ENCODE measurements around the gene TXNRD2.

Gene TXNRD2

DNA sequence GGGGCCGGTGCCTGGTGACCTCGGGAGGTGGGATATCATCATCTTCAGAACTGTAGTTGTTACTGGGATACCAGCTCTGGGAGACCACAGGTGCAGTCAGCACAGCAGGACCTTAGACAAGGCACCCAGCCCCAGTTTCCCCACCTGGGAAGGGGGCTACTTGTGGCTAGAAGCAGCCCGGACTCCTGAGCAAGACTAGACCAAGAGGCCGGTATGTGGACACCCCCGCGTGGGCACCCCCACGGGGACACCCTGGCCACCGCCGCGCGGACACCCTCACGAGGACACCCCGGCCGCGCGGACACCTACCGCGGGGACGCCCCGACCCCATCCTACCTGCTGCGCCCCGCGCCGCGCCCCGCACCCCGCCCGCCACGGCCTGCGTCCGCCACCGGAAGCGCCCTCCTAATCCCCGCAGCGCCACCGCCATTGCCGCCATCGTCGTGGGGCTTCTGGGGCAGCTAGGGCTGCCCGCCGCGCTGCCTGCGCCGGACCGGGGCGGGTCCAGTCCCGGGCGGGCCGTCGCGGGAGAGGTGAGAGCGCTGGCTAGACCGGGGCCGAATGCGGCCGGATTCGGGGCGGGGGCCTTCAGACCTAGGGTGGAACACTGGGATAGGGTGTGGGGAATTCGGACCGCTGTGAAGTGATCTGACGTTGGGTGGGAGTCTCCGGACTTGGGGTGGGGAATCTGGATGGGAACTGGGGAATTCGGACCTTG is at the start of gene TXNRD2, which contains the start of gene COMT:
TSS of gene TXNRD2 (minus strand) at position 454 of the 718 bp plus-strand sequence. CDS start at position 439, 15 bp downstream.
TSS of gene COMT (plus strand) at position 408 of the 718 bp plus-strand sequence. CDS start 20,755 bp downstream, outside the sequence.
- peak; percentile 70 for DNase-seq

DNA sequence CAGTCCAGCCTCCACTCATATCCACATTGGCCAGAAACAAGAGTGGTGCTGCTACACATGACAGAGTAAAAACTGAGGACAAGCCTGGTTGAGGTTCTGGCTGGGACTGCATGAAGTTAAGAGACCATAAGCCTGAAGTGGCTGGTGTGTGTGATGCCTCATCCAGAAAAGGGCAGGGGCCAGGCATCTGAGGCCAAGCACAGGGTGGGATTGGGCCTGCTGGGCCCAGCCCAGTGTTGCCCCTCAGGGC is 49.7 kb upstream of the TXNRD2 start:
- no peak for DNase-seq

DNA sequence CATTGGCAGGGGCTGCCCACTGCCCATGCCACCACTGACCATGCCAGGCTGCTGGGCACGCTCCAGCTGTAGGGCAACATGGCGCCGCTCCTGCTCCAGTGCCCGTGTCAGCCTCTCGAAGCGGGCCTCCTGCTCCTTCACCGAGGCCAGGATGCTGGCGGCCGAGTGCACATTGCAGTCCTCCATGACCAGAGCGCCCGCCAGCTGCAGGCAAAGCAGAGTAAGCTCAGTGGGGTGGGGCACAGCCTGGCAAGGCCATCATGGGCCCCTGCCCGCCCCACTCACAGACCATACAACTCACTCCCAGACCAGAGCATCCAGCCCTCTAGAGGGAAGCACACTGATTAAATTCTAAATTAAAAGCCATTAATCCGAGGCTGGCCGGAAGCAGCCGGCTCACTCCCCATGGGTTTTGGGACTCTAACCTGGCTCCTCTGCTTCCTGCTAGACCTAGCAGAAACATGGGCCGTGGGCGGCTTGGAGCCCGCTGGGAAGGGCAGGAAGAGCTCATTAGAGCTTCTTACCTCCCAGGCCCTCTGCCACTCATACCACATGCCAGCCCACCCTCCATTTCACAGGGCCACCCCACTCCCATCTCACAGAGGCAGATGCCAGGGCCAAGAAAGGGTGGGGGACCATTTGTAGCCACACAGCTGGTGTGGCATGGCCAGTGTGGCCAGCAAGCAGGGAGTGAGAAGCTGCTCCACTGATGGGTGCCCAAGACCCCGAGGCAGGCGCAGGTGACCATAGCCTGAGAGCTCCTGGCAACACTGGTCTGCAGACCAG is 49.2 kb upstream of the TXNRD2 start:
- no peak for DNase-seq

DNA sequence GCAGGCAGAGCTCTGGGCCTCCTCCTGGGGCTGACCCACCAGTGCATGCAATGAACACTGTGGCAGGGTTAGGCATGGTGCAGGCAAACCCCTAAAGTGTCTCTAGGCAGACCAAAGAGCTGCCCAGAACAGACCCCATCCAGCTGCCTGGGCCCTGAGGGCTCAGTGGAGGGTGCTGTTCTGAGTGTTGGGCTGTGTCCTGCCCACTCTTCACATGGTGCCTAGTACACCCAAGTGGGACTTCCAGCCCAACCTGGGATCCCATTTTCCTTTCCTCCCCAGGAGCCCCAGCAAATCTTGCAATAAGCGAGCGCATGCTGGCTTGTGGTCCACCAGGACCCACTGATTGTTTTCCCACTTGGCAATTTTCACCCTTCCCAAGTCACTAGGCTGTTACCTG is 48.6 kb upstream of the TXNRD2 start:
- DNase-seq: no peak

DNA sequence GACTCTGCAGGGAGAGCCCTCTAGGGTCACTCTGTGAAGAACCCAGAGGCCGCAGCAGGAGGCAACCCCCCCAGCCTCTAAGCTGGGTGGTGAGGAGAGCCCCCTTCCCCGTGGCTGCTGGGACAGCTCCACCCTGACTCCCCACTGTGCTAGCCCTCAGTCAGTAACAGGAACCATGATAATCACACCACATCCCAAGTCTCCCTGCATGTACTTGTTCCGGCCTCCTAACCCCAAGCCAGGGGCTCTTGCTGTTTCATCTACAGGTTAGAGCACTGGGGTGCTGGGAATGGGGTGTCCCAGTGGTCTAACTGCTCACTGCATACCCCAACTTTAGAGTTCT is 48.1 kb upstream of the TXNRD2 start:
- no peak for DNase-seq

DNA sequence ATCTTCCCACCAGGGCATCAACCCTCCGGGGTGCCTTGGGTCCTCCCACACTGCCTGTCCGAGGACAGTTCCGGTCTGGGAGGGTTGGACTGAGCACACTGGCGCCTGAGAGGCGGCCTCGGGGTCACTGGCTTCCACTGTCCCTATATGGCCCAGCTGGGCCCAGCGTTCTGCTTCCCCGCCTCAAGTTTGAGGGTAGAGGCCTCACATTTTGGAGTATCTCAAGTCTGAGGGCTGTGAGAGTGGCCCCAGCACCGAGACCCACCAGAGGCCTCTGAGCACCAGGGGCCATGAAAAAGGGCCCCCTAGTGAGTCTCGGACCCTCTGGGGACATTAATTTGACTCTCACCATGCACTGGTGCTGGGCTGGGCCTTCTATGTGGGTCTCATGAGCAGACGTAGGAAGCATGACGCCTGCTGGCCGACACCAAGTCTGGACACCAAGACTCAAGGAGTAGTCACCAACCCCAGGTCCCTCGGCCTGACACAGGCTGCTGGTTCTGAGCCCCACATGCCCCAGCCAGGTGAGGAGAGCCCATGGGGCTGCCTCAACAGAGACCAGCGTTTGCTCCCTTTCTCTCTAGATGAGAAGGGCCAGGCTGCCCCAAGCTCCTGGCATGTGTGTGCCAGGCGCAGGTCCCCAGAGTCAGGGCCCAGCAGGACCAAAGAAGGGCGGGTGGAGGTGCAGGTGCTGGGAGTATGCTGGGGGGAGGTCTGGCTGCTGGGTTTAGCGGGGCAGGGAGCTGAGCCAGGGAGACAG is 47.5 kb upstream of the TXNRD2 start:
- DNase-seq: no peak

DNA sequence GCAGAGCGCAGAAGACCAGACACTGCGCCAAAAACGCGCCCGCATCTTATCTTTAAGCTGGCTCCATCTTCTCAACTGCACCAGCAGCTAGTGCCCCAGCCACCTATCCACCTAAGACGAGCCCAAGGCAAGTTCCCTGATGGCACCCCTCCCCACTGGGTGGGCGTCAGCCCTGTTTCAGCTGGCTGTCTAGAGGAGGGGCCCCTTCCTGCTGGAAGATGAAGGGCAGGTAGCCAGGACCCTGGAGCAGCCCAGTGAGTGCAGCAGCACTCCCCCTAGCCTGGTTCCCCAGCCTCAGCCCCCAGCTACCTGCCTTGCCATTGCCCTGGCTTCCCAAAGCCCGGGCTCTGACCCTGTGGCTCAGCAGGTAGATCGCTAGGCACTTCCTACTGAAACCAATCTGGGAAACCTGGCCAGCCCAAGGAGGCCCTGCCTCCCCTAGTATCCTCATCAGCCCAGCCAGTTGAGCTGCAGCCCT is 46.8 kb upstream of the TXNRD2 start:
- DNase-seq: no peak

DNA sequence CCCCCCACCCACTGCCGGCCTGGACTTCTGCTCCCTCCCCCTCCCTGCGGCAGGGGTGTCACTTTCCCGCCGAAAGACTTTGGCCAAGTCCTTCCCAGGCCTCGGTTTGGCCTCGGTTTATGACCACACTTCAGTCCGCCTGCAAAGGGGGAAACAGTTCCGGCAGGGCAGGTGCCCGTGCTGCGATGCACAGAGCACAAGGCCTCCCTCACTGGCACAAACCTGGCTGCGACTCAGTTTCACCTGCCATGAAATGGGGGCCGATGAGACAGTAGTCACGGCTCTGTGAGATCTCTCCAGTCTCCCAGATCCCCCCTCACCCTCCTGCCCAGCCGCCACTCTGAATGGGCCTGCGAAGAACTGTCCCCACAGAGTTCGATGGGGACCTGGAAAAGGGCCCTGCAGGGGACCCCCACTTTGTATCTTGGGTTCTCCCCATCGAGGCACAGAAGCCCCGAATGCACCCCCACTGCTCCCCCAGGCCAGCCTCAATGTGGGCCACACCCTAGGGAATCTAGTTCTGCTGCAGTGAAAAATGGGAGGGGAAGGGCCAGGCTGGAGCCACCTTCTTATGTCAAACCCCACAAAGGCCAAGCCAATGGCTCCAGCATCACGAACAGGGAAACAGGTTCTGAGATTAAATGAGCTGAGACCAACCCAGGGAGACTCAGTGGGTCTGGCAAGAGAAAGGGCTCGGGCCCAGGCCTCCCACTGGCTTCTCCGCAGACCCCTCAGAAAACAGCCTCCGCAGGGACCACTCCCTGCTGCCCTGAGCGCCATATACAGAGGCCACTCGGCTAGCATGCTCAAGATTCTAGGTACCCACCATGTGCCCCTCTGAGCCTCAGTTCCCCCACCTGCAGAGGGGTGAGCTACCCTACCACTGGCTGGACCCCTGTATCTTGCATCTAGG is 46.0 kb upstream of the TXNRD2 start:
- no peak for DNase-seq

DNA sequence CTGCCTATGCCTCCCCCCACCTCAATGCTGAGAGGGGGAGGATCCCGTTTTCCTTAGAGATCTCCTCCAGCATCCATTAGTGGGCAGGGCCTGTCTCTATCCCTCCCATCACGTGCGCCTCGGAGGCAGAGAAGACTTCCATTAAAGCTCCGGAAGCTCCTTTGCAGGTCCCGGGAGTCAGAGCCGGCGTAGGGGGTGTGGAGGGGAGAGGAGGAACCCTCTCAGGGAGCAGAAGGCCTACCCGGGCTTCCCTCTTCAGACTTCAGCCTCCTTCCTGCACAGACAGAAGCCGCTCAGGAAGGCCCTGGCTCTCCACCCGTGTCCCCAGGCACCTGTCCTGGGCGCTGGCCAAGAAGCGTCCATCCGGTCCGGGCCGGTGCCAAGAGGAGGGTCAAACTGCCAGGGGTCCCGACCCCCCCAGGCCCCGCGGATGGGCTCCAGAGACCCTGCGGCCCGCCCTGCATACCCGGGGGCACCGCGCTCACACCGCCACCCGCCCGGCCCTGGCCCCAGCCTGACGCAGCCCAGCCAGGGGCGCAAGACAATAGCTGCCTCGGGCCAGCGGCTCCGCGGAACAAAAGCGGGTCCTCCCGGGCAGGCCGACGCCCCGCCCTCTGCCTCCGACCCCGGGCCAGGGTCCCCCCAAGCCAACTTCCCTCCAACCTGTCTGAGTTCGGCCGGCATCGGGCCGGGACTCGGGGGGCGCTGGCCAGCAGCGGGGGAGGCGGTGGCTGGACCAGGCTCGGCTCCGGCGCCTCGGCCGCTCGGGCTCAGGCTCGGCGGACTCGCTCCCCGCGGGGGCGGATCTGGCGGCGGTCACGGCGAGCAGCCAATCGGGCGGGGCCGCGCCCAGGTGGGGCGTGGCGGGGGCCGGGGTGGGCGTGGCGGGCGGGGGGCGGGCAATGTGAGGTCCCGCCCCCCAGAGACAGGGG is 45.1 kb upstream of the TXNRD2 start:
- DNase-seq: peak; percentile 91

DNA sequence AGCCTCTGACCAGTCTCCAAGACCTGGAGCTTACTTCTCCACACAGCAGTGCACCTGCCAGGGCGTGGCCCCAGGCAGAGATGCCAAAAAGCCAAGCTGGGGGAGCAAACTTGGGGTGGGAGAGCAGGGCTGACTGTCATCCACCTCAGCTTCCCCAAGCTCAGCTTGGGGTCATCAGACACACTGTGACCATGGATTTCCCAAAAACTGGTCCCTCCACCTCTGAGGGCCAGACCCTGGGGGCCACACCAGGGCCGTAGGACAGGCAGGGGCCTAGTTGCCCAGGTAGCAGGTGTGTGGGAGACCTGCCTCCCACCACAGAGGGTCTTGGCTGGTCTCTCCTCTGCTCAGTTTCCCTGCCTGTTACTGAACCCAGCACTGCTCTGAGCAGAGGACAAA is 44.4 kb upstream of the TXNRD2 start:
- DNase-seq: no peak

DNA sequence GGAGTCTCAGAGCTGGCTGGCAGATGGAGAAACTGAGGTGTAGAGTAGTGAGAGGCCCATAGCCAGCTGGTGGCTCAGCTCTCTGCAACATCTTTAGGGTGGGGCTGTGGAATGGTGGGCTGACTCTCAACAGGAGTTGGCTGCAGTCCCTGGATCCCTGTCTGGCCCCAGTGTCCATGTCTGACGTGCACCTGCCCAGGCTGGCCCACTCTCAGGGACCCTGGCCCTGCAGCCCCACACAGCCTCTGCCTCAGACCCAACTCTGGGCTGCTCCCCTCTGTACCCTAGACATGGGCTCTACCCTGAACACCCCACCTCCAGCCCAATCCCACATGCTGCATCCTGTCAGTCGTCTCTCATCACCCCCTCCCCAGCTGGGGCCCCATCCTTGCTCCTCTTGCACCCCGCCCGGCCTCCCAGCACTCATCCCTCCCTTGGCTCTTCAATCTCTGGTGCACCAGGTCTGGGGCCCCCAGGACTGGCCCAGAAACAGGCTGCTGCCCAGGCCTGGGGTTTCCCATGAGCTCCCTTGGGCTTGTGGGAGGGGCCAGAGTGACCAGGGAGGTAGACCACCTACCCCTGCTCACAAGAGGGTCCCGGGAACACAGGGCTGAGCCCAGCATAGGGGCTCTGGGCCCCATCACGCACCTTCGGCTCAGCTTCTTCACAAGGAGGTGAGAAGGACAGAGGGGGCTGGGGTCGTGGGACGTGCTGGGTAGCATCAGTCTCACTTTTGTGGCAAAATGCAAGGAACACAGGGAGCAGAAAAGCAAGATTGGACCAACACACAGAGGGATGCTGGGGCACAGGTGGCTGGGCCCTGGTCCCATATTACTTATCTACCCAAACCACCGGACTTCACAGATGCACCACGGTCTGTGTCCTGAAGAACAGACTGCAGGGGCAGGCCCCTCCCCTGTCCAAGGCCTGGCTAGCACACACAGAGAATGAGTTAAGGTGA is 43.5 kb upstream of the TXNRD2 start:
- no peak for DNase-seq

DNA sequence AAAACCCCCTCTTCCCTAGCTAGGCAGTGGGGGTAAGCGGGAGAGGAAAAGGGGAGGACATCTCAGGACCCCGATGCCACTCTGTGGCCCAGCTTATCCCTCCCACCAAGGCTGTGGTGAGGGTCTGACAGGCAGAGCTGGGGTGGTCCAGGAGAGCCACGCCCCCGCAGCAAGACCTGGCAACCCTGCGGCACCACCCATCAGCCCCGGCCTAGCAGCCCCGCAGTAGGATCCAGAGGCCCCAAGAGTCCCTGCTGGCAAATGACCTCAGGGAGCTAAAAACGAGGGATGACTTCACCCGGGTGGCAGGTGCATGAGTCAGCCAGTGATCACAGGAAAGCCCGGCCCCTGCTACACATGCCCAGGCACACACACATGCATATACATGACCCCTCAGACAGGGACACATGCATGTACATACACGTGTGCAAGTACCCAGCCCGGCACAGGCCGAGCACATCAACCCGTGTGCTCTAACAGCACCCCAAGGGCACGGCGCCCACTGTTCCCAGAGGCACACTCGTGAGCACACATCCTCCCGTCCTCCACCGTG is 42.7 kb upstream of the TXNRD2 start:
- DNase-seq: peak; percentile 88

DNA sequence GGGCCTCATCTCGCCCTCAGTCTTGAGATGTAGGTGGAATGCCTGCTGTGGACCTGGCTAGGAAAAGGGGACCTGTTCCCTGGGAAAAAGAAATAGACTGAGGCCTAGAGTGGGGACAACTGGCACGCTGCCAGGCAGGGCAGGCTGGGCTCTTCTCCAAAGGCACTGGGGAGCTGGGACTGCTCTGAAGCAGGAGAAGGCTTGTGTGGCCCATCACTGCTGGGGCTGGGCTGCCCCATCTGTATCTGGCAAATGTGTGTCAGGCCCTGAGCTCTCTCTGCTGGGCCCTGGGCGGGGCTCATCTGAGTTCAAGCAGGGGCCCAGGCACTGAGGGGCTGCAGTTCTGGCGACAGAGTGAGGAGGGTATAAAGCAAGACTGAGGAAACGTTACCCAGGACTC is 42.1 kb upstream of the TXNRD2 start:
- DNase-seq: no peak

DNA sequence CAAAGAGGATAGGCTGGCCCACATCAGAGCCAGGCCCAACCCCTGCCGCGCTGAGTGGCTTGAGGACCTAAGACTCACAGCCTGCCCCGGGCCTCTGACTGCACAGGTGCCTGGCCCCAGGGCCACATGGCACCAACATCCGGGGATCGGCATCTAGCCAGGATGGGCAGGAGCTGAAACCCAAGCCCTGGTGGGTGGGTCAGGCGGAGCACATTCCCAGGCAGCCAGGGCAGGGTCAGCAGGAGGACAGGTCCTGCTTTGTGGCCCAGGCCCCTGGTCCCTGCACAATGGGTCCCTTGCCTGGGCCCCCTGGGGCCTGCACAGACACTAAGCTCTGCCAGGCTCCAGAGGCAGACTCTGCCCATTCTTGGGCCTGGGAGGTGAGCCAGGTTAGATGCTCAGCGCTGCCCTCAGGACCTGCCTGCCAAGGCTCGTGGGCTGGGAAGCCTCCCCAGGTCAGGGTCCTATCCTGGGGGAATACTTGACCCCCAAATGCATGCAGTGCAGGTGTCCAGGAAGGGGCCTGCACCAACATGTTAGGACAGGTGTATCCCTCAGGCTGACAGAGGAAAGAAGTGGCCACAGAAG is 41.5 kb upstream of the TXNRD2 start:
- no peak for DNase-seq

DNA sequence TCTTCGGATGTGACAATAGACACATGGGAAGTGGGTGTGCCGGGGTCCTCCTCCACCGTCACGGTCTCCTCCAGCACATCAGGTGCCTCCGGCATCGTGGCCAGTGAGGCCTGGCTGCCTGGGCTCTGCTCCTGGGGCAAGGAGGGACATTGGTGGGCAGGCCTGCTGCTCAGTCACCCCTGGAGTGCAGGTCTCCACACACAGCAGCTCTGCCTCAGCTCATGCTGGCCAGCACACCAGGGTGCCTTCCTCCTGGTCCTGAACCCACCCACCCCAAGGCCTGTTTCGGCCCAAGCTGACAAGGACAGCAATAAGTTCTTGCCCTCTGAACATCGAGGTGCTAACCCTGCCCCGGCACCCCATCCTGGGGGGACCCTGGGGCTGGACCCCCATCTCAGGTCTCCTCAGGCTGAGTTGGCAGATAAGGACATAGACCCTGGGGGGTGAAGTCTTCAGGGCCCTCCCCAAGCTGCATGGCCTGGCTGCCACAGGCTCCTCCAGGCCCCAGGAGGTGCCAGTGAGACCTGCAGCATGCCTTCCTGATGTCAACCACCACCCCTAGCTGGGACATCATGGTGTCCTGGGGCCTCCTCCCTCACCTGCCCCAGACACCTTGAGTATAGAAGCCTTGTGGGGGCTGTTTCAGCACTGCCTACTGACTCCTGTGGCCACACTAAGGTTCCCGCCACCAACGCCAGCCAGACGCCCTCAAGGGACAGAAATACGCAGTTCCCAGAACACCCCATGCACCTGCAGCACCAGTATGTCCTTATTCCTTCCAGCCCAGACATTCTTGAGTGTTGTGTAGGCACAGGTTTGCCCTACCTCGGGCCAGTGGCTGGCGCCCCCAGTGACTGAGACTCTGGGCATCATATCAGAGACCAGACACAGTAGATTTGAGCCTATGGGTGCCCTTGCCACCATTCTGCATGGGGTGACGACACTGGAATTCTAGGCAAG is 40.6 kb upstream of the TXNRD2 start:
- no peak for DNase-seq

DNA sequence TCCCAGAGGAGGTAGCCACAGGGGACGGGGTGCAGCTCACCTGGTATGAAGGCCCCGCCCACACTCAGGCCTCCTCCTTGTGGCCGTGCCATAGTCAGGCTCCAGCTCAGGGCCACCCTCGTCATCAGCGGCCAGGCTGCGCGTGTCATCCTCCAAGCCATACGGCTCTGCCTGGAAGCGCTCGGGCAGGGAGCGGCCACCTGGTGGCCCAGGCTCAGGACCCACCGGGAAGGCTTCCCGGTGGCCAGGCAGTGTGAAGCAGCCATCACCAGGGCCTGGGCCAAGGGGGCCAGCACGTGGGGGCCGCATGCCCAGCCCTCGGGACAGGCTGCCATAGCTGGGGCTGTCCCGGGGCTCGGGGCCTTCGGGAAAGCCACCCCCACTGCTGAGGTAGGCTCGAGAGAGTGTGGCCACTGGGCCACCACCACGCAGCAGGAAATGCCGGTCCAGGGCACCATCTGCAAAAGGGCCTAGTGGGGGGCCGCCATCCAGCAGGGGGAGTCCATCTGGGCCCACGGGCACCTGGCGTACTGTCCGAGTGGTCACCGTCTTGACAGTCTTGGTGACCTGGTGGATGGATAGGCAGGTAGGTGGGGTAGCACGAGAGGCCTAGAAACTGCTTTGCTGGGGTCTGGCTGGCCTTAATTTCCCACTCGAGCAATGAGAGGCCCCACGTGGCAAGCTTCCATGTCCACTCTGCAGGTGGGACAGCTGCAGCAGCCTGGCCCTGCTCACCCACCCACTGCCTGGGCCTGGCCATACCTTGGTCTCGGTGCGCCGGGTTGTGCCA is 39.7 kb upstream of the TXNRD2 start:
- DNase-seq: no peak

DNA sequence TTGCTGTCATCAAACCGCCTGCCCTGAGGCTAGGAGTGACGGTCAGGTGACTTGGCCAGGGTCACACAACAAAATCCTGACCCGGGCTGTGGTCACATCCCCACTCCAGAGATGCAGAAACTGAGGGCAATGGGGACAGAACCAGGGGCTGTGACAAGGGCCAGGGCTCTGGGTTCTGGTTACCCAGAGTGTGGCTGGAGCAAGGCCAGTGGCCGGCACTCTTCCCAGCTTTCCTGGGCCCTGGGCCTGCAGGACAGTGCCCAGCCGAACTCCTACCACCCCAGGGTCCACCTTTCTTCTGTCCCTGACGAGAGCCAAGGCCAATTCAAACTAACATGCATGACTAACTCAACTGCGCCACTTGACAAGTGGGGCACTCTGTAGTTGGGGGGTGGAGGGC is 39.1 kb upstream of the TXNRD2 start:
- DNase-seq: no peak
